Fibroblast of skin of right quadriceps (primary cell): ENCODE data around the gene PANK1.
"Not testable (repeated sequence)": the region's sequence is repeated elsewhere in the genome, so short reads cannot be mapped to it uniquely, and the experiment has no call there.

ENCODE experiments used
- DNase-seq: peaks from one replicate; pipeline ENCODE4 v3.0.0-alpha.2; 2013

The PANK1 gene

DNA sequence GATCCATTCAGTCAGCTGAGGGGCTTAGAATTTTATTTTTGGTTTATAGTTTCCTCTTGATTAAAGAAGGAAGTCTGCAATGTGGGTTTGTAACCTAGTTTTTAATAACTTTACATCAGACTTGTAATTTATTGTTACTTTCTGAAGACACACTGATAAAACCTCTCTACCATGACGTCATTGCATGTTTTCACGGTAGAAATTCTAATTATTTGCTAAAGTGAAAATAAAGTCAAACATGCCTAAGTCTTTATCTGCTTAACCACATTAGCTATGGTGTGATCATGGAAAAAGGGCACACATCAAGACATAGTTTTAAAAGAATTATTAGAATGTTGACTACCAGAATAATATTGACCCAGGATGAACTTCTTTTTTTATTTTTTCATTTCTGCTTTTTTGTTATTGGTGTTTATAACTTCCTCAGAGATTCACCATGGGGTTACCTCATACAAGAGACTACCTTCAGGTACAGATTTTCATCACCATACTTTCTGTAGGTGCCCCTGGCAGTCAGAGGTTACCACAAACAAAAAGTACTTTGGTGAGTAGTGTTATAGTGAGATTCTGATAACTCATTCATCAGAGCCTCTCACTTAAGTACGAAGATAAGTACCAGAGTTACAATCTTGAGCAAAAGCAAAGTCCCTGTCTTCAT lies 7.0 kb upstream of the PANK1 start:
- DNase-seq = no peak

GRCh38 chr10:89651205-89651915 lies 6.3 kb upstream of the PANK1 start:
- DNase-seq = no peak

DNA sequence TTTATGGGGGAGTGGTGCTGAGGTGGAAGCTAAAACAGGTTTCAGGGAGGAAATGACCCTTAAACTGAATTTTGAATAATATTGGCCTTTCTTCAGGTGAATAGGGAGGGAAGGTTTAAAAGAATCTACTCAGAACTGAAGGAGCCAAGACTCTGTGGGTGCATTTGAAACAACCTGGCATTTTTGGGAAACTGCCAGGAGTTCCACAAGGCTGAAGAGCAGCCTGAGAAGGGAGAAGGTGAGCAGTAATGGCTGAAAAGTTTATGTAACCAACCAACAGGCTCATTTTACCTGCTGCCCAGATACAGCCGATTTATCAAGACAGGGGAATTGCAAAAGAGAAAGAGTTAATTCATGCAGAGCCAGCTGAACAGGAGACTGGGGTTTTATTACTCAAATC lies 4.0 kb upstream of the PANK1 start:
- DNase-seq = no peak

DNA sequence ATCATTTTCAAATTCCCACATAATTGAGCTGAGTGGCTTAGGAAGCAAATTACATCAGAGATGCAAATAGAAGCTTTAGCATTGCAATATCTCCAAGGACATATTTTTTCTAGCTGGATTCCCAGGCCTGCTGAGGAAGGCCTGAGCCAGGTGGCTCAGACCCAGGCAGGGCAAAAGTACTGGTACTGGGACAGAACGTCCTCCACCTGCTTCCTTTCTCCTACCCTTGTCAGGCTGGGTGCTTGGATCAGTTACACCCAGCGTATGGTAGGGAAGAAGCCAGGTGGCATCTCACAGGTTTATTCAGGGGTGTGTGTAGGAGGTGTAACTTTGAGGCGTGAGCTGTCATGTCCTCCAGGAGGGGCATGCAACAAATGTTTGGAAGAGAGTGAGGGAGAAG lies 3.0 kb upstream of the PANK1 start:
- DNase-seq = no peak

- peak; percentile 56 for DNase-seq
Observed at GRCh38 chr10:89646889-89647657, 2.0 kb upstream of the PANK1 start.

GRCh38 chr10:89645742-89646172 lies 715 bp upstream of the PANK1 start:
- no peak for DNase-seq

- DNase-seq = no peak
Observed at GRCh38 chr10:89644691-89644966, 413 bp downstream of the PANK1 start.

- DNase-seq = peak; percentile 96
Observed at GRCh38 chr10:89643812-89644690, 991 bp downstream of the PANK1 start.

- DNase-seq = no peak
Observed at GRCh38 chr10:89643431-89643811, 1.6 kb downstream of the PANK1 start.

GRCh38 chr10:89642193-89642592 lies 2.8 kb downstream of the PANK1 start:
- no peak for DNase-seq

DNA sequence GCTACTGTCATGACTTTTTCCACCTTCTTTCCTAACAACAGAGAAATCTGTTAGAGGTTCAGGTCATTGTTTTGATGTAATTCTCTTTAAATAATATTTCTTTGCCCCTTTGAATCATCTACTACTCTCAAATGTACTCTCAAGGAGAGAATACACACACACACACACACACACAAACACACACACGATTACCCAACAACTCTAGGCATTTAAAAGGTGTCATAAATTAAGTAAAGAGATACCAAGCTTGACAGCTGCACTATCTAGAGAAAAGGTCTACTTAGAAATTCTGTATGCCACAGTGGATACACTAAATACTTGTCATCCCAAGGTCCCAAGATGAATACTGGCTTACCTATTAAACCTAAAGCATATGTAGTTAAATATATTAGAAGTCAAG lies 4.8 kb downstream of the PANK1 start:
- DNase-seq = no peak

DNA sequence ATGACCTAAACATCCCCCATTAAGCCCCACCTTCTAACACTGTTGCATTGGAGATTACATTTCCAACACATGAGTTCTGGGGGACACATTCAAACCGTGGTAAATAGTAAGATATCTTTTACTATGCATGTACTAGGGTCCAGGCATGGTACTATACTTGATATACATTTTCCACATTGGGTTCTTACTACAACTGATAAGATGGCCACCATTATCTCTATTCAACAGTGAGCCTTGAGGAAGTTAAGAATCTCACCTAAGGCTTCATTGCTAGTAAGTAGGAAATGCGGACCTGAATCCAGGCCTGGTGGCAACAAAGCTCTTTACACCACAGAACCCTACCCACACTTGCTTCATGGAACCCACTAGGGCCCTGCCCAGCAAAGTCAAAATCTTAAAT lies 5.7 kb downstream of the PANK1 start:
- no peak for DNase-seq

- no peak for DNase-seq
Observed at GRCh38 chr10:89637113-89637512, 7.9 kb downstream of the PANK1 start.

DNA sequence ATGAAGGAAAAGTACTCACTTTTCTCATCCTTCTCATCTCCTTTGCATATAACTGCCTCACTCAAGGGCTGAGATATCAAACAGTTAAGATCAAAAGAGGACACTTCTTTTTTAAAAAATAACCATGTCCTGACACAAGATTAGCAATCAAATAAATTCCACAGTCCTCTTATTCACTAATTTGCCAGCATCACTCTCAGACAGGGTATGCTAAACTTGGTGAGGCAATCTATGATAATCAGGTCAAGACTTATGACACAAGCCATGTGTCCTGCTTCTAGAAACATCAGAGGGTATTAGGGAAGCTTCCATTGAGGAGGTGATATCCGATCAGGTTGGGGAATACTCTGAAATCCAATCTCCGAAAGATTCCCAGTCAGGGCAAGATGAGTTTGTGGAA lies 10.4 kb downstream of the PANK1 start:
- no peak for DNase-seq

DNA sequence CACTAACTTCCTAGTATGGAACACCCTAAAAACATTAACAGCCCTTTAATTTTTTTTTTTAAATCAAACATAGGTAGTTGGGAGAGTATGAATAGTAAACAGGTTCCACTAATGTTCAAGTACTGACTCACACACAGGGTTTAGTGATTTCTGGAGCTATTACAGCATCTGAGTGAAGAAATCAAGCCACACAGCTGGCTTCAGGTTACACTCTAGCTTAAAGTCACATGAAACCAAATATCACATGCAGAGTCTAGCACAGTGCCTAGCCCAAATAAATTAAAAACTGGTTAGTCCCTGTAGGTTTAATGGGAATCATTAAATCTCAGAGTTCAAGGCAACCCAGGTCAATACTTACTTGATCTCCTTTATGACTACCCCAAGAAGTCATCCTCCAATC lies 11.6 kb downstream of the PANK1 start:
- DNase-seq = peak; percentile 61

- no peak for DNase-seq
Observed at GRCh38 chr10:89632824-89633223, 12.2 kb downstream of the PANK1 start.

DNA sequence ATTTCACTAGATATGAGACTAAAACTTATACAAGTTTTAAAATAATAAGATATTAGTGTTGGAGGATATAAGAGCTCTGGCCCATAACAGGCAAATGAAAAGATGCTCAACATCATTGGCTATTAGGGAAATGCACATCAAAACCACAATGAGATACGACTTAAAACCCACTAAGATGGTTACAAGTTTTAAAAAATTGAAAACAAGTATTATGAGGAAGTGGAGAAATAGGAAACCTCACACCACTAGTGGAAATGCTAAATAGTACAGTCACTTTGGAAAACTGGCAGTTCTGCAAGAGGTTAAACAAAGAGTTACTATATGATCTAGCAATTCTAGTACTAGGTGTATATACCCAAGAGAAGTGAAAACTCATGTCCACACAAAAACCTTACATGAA lies 17.2 kb downstream of the PANK1 start:
- DNase-seq = no peak

DNA sequence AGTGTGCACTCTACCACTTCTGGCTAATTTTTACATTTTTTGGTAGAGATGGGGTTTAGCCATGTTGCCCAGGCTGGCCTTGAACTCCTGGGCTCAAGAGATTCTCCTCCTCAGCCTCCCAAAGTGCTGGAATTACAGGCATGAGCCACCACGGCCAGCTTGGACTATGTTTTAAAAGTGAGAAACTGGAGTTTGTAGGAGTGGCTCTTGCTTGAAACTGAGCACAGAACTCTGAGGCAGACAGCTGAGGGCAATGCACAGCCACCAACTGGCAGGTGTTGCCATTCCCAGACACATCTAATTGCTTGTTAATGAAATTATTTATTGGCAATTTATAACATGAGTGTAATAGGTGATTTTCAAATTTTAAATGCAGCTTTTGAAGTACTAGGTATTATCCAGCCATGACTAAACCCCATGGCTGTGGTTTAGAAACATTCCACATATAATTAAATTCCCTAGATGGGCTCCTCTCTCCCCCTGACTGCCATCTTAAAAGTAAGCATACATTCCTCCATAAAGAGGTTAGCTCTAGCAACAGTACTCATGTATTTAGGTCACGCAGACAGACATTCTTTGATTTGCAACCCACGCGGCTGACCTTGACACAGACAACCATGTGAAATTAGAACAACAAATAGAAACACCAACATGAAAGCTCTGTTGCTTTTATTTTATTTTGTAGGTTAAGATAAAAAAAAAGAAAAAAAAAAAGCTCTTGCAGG lies 19.8 kb downstream of the PANK1 start:
- peak; percentile 68 for DNase-seq

DNA sequence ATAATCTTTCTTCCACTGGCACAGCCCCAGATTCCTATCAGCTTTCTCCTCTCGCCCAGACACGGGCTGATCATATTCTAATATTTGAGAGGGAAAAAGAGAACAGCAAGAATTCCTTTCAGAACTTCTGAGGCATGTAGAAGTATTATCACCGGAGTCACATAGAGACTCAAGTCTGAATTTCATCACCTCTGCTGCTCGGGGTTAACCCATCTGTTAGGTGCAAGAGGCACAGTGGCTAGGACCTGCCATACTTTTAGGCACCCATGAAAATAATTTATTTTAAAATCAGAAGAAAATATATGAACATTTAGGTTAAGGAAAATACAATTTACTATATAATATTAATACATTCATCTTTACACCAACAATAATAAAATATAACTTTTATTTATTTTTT lies 21.0 kb downstream of the PANK1 start:
- DNase-seq = no peak

DNA sequence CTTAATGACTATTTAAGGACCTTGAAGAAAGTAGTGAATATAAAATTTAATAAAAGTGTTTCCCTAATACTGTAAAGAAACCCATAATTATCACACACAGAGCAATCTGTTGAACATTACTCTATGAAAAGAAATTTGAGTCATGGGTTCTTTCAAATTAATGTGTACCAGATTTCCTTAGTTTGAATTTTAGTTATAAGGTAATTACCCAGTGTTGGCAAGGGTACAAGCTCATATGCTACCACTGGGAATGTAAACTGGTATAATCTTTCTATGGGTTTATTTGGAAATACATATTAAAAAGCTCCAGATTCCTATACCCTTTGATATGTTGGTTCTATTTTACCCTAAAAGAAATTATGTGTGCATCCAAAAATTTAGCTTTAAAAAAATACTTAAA lies 22.9 kb downstream of the PANK1 start:
- DNase-seq = no peak

GRCh38 chr10:89621438-89621837 lies 23.6 kb downstream of the PANK1 start:
- DNase-seq = no peak

- DNase-seq = not testable (repeated sequence)
Observed at GRCh38 chr10:89620296-89620695, 24.7 kb downstream of the PANK1 start.

- no peak for DNase-seq
Observed at GRCh38 chr10:89615824-89616223, 29.2 kb downstream of the PANK1 start.
